Measurements from ENCODE around the gene PDE6G.

The PDE6G gene

GRCh38 chr17:81667754-81668153 lies 11.4 kb upstream of the PDE6G start:
- H3K4me3 ChIP-seq (ENCODE audit: low read depth, low read length), result peak overlapping the region; percentile 19
- TF ChIP-seq CTCF (IDR thresholded peaks at IDR 0.05; ENCODE audit: borderline replicate concordance, insufficient read depth, low read depth, low read length), result no peak

GRCh38 chr17:81666342-81667191 lies 10.2 kb upstream of the PDE6G start, which contains the start of the genes CCDC137 and OXLD1:
TSS of gene CCDC137 (plus strand) at chr17:81666737. CDS start at chr17:81666767, 30 bp downstream.
TSS of gene OXLD1 (minus strand) at chr17:81666605. CDS start at chr17:81666577, 28 bp downstream.
- H3K4me3 ChIP-seq (ENCODE audit: low read depth, low read length), result peak within 1 kb of the TSS; percentile 100
- no peak for TF ChIP-seq CTCF (IDR thresholded peaks at IDR 0.05; ENCODE audit: borderline replicate concordance, insufficient read depth, low read depth, low read length)

DNA sequence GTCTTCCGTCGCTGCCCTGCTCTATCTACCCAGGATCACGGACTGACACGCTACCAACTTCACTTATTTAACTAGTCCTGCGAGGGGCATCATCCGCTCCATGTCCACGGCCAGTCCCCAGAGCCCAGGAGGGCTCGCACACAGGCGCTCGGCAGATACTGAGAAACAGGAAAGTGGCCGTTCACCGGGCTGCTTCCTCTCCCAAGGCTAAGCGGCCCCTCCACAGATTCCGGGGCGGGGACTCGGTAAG lies 9.7 kb upstream of the PDE6G start:
- H3K4me3 ChIP-seq (ENCODE audit: low read depth, low read length), result peak overlapping the region; percentile 100
- no peak for TF ChIP-seq CTCF (IDR thresholded peaks at IDR 0.05; ENCODE audit: borderline replicate concordance, insufficient read depth, low read depth, low read length)

GRCh38 chr17:81665205-81666091 lies 9.1 kb upstream of the PDE6G start:
- no peak for TF ChIP-seq CTCF (IDR thresholded peaks at IDR 0.05; ENCODE audit: borderline replicate concordance, insufficient read depth, low read depth, low read length)
- peak overlapping the region; percentile 100 for H3K4me3 ChIP-seq (ENCODE audit: low read depth, low read length)

- no peak overlapping the region for H3K4me3 ChIP-seq (ENCODE audit: low read depth, low read length)
- TF ChIP-seq CTCF (IDR thresholded peaks at IDR 0.05; ENCODE audit: borderline replicate concordance, insufficient read depth, low read depth, low read length), result no peak
Observed at GRCh38 chr17:81664051-81664470, 7.7 kb upstream of the PDE6G start.

- TF ChIP-seq CTCF (IDR thresholded peaks at IDR 0.05; ENCODE audit: borderline replicate concordance, insufficient read depth, low read depth, low read length), result no peak
- H3K4me3 ChIP-seq (ENCODE audit: low read depth, low read length), result no peak overlapping the region
Observed at GRCh38 chr17:81662002-81662401, 5.7 kb upstream of the PDE6G start.

Measured in GM12875 (cell line).